Mammary epithelial cell (primary cell): ENCODE results near the gene C1orf159.

Source experiments
- CTCF ChIP-seq, 2 donors: IDR thresholded peaks in 1 of 2; conservative IDR thresholded peaks in 1 of 2; 2 replicates each; pipeline ENCODE4 v1.5.1; 2011 to 2012; ENCODE audit warnings: inconsistent platforms in 2 of 2, low read length in 2 of 2, mild to moderate bottlenecking in 2 of 2, control low read depth in 1 of 2, low read depth in 1 of 2; ENCODE audit not compliant: insufficient read depth in 1 of 2; ENCODE audit errors: extremely low read depth in 1 of 2
- EZH2 ChIP-seq: IDR thresholded peaks from 2 replicates; pipeline ENCODE4 v1.6.1; 2012; ENCODE audit warnings: low read length, inconsistent platforms, borderline replicate concordance

GRCh38 chr1:1141911-1142250, 26.0 kb upstream of the C1orf159 start:
- TF ChIP-seq CTCF (conservative IDR thresholded peaks at IDR 0.05 in 1 of 2, IDR thresholded peaks at IDR 0.05 in 1 of 2; ENCODE audit: extremely low read depth in 1 of 2, insufficient read depth in 1 of 2, low read depth in 1 of 2, low read length in 2 of 2), result no peak
- no peak for TF ChIP-seq EZH2
